A673 (cell line): ENCODE results near the gene ATE1. TPM values are rescaled to one million over a fixed set of nuclear protein-coding genes. Genes with fewer than 3 reads are reported as not detected.
"Not testable (repeated sequence)": the region's sequence is repeated elsewhere in the genome, so short reads cannot be mapped to it uniquely, and the experiment has no call there.

ENCODE experiments used
- BruUV-seq: library from RNA; stranded (reverse); fragments of 400-500 nt; replicated peaks from 2 replicates; lab custom pipeline; 2021; lab: Mats Ljungman, UMichigan
- CTCF ChIA-PET: fragments of 300-600 bp; sonication (Branson Sonifier 250); formaldehyde crosslinking; loops from one replicate; lab custom pipeline; 2022; ENCODE audit warnings: antibody characterized with exemption; lab: Charles Lee
- POLR2A ChIA-PET: fragments of 300-600 bp; sonication (Branson Sonifier 250); formaldehyde crosslinking; loops from one replicate; lab custom pipeline; 2022; ENCODE audit warnings: antibody characterized with exemption; ENCODE audit not compliant: low non-redundant PET; lab: Charles Lee
- DNase-seq: peaks from one replicate; pipeline ENCODE4 v3.0.0-alpha.2; 2015; ENCODE audit warnings: low spot score
- H3K27ac ChIP-seq: fragments of 200-600 bp; sonication (generic); 2 replicates; pipeline ENCODE4 v1.5.1; 2016; ENCODE audit warnings: mixed run types, low read depth, mild to moderate bottlenecking, mixed read lengths, antibody characterized with exemption, low read length; ENCODE audit not compliant: poor library complexity, severe bottlenecking
- H3K27me3 ChIP-seq: fragments of 200-600 bp; sonication (generic); replicated peaks from 2 replicates; pipeline ENCODE4 v1.6.1; 2017; ENCODE audit warnings: mixed run types, low read depth, mild to moderate bottlenecking, mixed read lengths, antibody characterized with exemption, low read length; ENCODE audit not compliant: insufficient read depth, poor library complexity
- H3K36me3 ChIP-seq: fragments of 200-600 bp; sonication (generic); 2 replicates; pipeline ENCODE4 v1.6.1; 2016; ENCODE audit warnings: mixed run types, mild to moderate bottlenecking, mixed read lengths, antibody characterized with exemption, low read length; ENCODE audit not compliant: insufficient read depth, poor library complexity, severe bottlenecking
- H3K4me1 ChIP-seq: fragments of 200-600 bp; sonication (generic); 2 replicates; pipeline ENCODE4 v1.6.1; 2017; ENCODE audit warnings: mixed run types, mild to moderate bottlenecking, mixed read lengths, antibody characterized with exemption, low read length; ENCODE audit not compliant: insufficient read depth, poor library complexity, severe bottlenecking
- H3K4me3 ChIP-seq: fragments of 200-600 bp; sonication (generic); 2 replicates; pipeline ENCODE4 v1.5.1; 2016; ENCODE audit warnings: low read depth, mixed run types, mild to moderate bottlenecking, mixed read lengths, low read length; ENCODE audit not compliant: poor library complexity, severe bottlenecking
- H3K9me3 ChIP-seq: fragments of 200-600 bp; sonication (generic); 2 replicates; pipeline ENCODE4 v1.6.1; 2016; ENCODE audit warnings: mixed run types, low read depth, mild to moderate bottlenecking, mixed read lengths, antibody characterized with exemption, low read length; ENCODE audit not compliant: poor library complexity, severe bottlenecking
- CTCF ChIP-seq: fragments of 300-800, 200-600 bp; sonication (generic); conservative IDR thresholded peaks from 2 replicates; pipeline ENCODE4 v1.5.1; 2017; ENCODE audit warnings: low read depth, mild to moderate bottlenecking, antibody characterized with exemption, low read length, moderate library complexity, mixed read lengths
- EZH2 ChIP-seq: fragments of 200-600 bp; sonication (generic); IDR thresholded peaks from 2 replicates; pipeline ENCODE4 v1.6.1; 2017; ENCODE audit warnings: borderline replicate concordance, low read depth, mild to moderate bottlenecking, mixed read lengths, antibody characterized with exemption, low read length; ENCODE audit not compliant: poor library complexity, severe bottlenecking
- intact Hi-C: fragments of 100-400 bp; cut with micrococcal nuclease; formaldehyde crosslinking; loops from one replicate; pipeline ENCODE4 v1.10.0; 2022; ENCODE audit not compliant: unreplicated experiment
- total RNA-seq: library from RNA; stranded (reverse); gene quantifications from 2 replicates; pipeline ENCODE4 v1.2.3, GENCODE V29; 2021

The ATE1 gene
- total RNA-seq, 1 experiment from 2014 or later = 27.0 TPM

GRCh38 chr10:121702351-121703320, 225.2 kb downstream of the ATE1 start:
- no peaks in the 10 kb centered on the region for H3K4me1 ChIP-seq
- H3K36me3 ChIP-seq = no peaks in the 10 kb centered on the region
- ChIA-PET POLR2A (no interaction called here), CTCF (no interaction called here)
- intact Hi-C loops = no loop called here
- peaks cover 14% of the 10 kb centered on the region for H3K27me3 ChIP-seq
- no peak for DNase-seq
- no peak overlapping the region for H3K4me3 ChIP-seq
- no peak for TF ChIP-seq CTCF
- TF ChIP-seq EZH2 = no peak
- no peaks in the 10 kb centered on the region for H3K9me3 ChIP-seq
- no TSS peak for BruUV-seq
- H3K27ac ChIP-seq = no peak overlapping the region

GRCh38 chr10:121700416-121700815, 227.4 kb downstream of the ATE1 start:
- H3K27ac ChIP-seq = no peak overlapping the region
- peaks cover 7% of the 10 kb centered on the region for H3K27me3 ChIP-seq
- no peaks in the 10 kb centered on the region for H3K36me3 ChIP-seq
- H3K9me3 ChIP-seq = no peaks in the 10 kb centered on the region
- intact Hi-C loops = no loop called here
- no peak overlapping the region for H3K4me3 ChIP-seq
- no peak for DNase-seq
- TF ChIP-seq EZH2 (no peak), CTCF (no peak)
- ChIA-PET POLR2A (no interaction called here), CTCF (no interaction called here)
- no peaks in the 10 kb centered on the region for H3K4me1 ChIP-seq
- no TSS peak for BruUV-seq

GRCh38 chr10:121699703-121700102, 228.1 kb downstream of the ATE1 start:
- H3K4me1 ChIP-seq, H3K27ac ChIP-seq, DNase-seq, H3K9me3 ChIP-seq, intact Hi-C loops, H3K36me3 ChIP-seq, POLR2A ChIA-PET, BruUV-seq, H3K4me3 ChIP-seq, CTCF ChIA-PET: not testable (repeated sequence)
- peaks cover 14% of the 10 kb centered on the region for H3K27me3 ChIP-seq
